Measurements from ENCODE around the gene YBX1.

DNA sequence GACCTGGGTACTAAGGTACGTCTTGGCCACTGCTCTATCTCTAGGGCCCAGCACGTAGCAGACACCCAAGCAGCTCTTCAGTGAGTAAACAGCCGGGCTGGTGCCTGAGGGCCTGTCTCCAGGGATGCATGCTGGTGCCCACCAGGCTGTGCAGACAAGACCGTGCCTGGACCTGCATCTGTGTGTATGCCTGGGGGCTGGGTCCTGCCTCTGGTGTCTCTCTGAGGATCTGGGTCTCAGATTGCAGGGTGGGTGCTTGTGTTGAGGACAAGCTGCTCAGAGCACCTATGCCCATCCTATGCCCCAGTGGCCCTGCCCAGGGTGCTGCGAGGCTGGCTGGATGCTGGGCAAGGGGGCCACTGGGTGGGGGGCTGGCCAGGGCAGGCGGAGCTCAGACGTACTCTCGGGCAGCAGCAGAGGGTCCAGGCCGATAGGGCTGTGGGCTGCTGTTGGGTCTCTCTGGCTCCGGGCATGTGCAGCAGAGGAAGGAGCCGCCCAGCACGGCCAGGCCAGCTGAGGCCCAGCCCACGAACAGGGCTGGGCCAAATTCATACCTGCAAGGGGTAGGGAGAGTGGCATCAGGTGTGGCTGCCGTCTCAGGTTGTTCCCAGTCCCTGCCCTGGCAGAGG, 53.4 kb downstream of the YBX1 start:
- TF ChIP-seq, protein P1, sequence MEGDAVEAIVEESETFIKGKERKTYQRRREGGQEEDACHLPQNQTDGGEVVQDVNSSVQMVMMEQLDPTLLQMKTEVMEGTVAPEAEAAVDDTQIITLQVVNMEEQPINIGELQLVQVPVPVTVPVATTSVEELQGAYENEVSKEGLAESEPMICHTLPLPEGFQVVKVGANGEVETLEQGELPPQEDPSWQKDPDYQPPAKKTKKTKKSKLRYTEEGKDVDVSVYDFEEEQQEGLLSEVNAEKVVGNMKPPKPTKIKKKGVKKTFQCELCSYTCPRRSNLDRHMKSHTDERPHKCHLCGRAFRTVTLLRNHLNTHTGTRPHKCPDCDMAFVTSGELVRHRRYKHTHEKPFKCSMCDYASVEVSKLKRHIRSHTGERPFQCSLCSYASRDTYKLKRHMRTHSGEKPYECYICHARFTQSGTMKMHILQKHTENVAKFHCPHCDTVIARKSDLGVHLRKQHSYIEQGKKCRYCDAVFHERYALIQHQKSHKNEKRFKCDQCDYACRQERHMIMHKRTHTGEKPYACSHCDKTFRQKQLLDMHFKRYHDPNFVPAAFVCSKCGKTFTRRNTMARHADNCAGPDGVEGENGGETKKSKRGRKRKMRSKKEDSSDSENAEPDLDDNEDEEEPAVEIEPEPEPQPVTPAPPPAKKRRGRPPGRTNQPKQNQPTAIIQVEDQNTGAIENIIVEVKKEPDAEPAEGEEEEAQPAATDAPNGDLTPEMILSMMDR (IDR thresholded peaks at IDR 0.05), result no peak
- no peak for TF ChIP-seq POLR2A (IDR thresholded peaks at IDR 0.05)

All from right lobe of liver (tissue), 4 donors.